H7 (cell line): ENCODE measurements around the gene GRIK4. TPM values are rescaled to one million over a fixed set of nuclear protein-coding genes. Genes with fewer than 3 reads are reported as not detected.

Experiments
- DNase-seq: peaks from one replicate; pipeline ENCODE4 v3.0.0; 2012
- H3K27me3 ChIP-seq: 2 replicates; pipeline ENCODE4 v1.6.0; 2011; ENCODE audit warnings: mild to moderate bottlenecking, low read length; ENCODE audit not compliant: control insufficient read depth, insufficient read depth
- H3K36me3 ChIP-seq: replicated peaks from 2 replicates; pipeline ENCODE4 v1.5.1; 2011; ENCODE audit warnings: low read length; ENCODE audit not compliant: control insufficient read depth, insufficient read depth
- H3K4me3 ChIP-seq: 2 replicates; pipeline ENCODE4 v1.5.1; 2011; ENCODE audit warnings: low read depth, mild to moderate bottlenecking, control low read depth, low read length, moderate library complexity; ENCODE audit not compliant: insufficient read depth
- total RNA-seq: library from RNA; depleted of rRNA; stranded (reverse); fragments of >200 nt; shearing (Covaris generic); gene quantifications from 2 replicates; pipeline ENCODE4 v1.2.3, GENCODE V29; 2014

Gene GRIK4
- total RNA-seq, 1 experiment from 2014 or later = 1.0 TPM

DNA sequence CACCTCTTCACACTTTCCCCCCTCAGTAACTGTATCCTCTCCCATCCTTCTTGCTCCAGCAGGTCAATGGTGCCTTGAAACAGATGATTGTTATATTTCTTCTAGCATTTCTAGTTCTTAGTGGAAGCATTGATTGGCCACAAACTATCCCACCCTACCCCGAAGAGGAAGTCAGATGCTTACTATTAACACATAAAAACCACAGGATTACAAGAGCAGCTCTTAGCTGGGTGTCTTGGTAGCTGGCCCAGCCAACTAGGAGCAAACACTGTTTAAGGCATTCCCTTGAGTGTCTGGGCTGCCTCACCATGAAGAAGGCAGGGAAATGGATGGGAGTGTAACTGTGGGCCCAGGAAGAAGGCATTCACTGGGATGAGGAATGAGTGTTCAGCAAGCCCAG lies 176.6 kb downstream of the GRIK4 start:
- Histone ChIP-seq H3K27me3 (no peaks in the 10 kb centered on the region; the same call in 1 of the 2 replicates), H3K4me3 (no peak overlapping the region), H3K36me3 (no peaks in the 10 kb centered on the region)
- DNase-seq = no peak

DNA sequence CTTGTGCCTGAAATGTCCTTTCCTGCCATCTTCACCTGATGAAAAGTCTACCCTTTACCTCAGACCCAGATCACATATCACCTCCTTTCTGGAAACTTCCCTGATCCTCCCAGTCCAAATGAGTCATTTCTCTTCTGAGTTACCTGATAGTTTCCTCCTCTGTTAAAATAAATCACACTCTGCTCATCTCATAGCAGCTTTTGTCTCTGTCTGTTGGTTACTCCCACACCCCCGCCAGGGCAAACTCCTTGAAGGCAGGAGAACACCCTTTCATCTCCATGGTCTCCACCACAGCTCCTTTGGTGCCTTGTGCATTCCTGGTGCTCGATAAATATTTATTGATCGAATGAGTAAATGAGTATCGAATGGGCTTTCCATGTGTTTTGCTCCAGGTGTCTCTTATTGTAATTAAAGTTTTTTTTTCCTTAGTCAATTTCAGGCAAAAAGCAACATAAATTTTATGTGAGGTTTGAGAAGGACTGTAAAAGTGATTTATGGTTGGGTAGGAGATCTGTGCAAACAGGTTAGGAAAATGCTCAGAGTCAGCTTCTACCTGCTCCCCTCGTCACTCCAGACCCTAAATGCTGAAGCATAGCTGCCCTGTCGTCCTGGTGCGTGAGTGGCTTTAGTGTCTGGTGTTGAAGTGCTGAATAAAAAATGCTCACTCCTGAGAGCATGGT lies 178.2 kb downstream of the GRIK4 start:
- no peak for DNase-seq
- no peaks in the 10 kb centered on the region for H3K36me3 ChIP-seq
- no peaks in the 10 kb centered on the region; the same call in 1 of the 2 replicates for H3K27me3 ChIP-seq
- H3K4me3 ChIP-seq = no peak overlapping the region

DNA sequence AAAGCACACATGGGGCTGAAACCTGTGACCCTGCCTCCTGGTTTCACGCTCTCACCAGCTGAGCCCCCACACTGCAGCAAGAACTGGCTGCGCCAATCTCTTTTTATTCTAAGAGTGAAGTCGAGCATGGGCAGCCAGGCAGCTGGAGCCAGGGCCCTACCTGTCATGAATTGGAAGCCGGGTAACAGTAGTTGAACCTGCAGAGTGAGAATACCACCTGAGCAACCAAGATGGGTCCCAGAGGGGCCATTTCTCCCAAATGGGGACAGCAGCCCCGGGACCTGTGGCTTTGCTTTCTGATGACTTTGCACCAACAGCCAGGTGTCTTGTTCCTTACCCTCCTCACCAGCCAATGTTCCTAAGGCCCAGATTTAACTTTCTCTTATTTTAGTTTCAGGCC lies 178.9 kb downstream of the GRIK4 start:
- Histone ChIP-seq H3K36me3 (no peaks in the 10 kb centered on the region), H3K27me3 (no peaks in the 10 kb centered on the region; the same call in 1 of the 2 replicates), H3K4me3 (no peak overlapping the region)
- no peak for DNase-seq

DNA sequence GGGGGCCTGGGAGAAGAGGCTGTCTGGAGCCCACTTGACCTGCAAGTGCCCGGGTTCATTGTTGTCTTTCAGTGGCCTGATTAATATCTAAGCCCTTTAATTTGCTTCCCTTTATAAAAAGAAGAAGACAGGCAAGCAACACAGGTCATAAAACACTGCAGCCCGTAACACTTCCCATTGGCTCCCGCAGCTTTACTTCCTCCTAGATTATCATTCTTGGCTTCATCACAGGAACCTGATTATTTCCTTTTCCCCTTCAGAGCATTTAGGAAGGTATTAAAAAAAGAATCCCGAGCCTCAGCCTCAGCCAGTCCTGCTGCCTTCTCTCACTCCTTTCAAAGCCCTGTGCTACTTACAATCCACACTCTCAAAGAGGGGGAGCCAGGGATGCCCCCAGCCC lies 183.2 kb downstream of the GRIK4 start:
- Histone ChIP-seq H3K27me3 (no peaks in the 10 kb centered on the region; the same call in 1 of the 2 replicates), H3K36me3 (no peaks in the 10 kb centered on the region)
- DNase-seq = no peak

DNA sequence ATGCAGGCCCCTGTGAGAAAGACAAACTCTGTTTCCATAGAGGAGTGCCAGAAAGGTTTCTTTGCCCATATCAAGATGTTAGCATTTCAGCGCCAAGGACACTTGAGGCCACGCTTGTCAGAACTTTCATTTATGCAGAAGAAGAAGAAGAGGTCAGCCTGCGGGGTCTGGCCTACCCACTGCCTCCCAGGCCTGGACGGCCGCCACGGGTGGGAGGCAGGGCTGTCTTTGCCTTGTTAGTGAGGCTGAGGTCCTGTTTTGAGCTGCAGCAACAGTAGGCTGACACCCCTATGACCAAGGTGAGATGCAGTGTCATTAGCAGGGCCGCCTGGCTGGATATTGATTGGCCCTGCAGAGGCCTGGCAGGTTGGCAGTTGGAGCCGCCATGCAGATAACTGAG lies 183.9 kb downstream of the GRIK4 start:
- Histone ChIP-seq H3K36me3 (no peaks in the 10 kb centered on the region), H3K4me3 (no peak overlapping the region), H3K27me3 (no peaks in the 10 kb centered on the region; the same call in 1 of the 2 replicates)
- DNase-seq = no peak

More for the DNA sequence above, 183.2 kb downstream of the GRIK4 start:
- no peak overlapping the region for H3K4me3 ChIP-seq

DNA sequence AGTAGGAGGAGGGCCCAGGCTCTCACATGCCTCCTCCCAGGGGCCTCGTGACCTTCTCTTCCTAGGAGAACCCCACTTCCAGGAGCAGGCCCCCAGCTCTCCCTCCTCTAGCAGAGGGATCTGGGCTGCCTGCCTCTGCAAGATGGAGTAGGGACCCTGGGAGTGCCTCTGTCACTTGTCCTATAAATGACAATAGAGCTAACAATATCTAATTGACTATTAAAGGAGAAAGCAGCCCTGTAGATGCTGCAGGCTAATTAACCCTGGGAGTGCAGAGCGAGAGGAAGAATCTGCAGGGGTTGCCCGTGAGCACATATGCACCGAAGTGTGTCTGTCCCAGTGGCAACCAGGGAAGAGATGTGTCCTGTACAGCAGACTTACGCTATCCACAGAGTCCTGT lies 184.4 kb downstream of the GRIK4 start:
- Histone ChIP-seq H3K36me3 (no peaks in the 10 kb centered on the region), H3K4me3 (no peak overlapping the region), H3K27me3 (no peaks in the 10 kb centered on the region; the same call in 1 of the 2 replicates)
- peak; percentile 37 for DNase-seq

DNA sequence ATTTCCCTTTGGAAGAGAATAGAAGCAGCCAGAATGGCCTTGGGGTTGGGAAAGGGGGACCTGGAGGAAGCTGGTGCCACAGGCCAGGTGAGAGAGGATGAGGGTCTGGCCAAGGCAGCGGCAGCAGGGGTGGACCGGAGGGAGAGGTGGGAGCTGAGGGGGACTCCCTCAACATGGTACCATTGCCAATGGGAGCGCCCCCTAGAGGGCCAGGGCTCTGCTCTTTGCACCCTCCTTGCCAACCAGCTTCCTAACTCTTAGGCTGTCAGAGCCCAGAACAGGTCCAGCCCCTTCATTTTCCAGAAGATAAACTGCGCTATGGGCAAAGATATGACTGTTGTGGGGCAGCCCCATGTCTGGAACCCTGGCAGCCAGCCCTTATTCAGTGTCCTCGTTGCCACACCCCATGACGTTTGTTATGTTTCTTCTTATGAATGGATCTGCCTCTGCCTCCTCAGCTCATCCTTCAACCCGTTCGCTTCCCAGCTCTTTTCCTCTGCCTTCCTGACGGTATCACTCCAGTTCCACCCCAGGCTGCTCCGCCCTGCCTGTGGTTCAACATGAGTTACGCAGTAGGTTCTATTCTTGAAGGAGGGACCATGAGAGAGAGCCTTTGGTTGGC lies 185.2 kb downstream of the GRIK4 start:
- no peaks in the 10 kb centered on the region for H3K27me3 ChIP-seq
- H3K4me3 ChIP-seq = no peak overlapping the region
- no peaks in the 10 kb centered on the region for H3K36me3 ChIP-seq
- peak; percentile 84 for DNase-seq

DNA sequence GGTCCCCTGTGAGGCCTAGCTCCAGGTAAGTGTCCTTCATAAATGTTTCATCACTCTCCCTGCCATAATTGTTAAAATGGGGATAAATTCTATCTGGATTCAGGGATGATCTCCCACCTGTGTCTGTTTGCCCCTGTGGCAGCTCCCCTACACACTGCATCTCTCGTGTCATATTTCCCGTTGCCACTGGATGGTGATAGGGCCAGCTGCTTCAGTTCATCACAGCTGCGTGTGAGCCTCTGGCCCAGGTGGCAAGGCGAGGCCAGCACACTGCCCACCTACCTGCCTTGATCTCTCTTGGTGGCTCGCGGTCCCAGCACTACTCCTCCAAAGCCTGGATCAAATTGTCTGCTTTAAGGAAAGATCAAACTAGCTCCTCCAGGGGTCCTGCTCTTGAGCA lies 187.4 kb downstream of the GRIK4 start:
- peak; percentile 45 for DNase-seq
- Histone ChIP-seq H3K36me3 (no peaks in the 10 kb centered on the region), H3K4me3 (no peak overlapping the region), H3K27me3 (no peaks in the 10 kb centered on the region)

DNA sequence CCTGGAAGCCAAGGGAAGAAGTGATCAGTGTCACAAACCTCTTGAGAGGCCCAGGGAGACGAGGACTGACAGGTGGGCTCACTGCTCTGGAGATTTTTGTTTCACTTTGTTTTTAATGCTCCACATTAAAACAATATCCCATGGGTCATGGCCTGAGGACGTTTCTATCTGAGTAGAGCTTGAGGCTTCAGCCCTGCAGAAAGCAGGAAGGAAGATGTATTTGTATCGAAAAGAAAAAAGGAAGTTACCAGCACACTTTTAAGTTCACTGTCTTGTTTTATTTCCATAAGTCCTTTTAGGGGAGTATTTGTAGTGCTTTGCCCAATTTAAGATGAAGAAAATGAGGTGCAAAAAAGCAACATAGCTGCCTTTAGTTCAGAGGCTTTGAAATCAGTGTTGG lies 191.1 kb downstream of the GRIK4 start:
- DNase-seq = no peak
- no peak overlapping the region for H3K4me3 ChIP-seq
- H3K27me3 ChIP-seq = no peaks in the 10 kb centered on the region
- H3K36me3 ChIP-seq = no peaks in the 10 kb centered on the region

DNA sequence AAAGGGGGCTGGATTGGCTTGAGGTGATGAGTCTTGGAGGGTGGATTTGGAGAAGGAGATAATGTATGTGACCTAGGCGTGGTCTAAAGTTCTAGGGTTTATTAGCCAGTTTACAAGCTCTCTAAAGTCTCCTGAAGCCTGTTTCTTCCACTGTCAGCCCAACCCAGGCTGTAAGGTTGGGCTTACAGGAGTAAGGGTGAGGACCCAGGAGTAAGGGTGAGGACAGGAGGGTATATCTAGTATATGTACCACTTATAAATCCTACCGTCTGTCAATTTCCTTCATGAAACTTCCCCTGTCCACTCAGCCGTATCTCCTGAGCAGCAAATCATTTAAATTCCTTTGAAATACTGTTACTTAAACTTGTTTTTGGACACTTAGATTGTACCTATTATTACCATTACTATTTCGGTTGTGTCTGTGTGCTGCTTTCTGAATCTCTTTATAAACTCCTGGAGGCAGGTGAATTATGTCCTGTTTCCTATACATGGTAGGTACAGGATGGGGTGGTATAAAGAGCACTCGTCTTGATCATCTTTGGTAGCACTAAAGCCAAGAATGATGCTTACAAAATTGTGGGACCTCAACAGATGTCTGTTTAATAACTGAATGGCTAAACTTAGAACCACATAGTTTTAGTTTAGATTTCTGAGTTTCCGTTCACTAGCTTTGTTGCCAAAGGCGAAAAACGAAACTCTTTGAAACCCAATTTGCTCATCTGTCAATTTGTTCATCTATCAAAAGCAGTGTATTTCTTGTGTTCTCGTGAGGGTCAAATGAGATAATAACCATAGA lies 192.0 kb downstream of the GRIK4 start:
- no peak for DNase-seq
- no peak overlapping the region for H3K4me3 ChIP-seq
- no peaks in the 10 kb centered on the region for H3K27me3 ChIP-seq
- H3K36me3 ChIP-seq = no peaks in the 10 kb centered on the region

DNA sequence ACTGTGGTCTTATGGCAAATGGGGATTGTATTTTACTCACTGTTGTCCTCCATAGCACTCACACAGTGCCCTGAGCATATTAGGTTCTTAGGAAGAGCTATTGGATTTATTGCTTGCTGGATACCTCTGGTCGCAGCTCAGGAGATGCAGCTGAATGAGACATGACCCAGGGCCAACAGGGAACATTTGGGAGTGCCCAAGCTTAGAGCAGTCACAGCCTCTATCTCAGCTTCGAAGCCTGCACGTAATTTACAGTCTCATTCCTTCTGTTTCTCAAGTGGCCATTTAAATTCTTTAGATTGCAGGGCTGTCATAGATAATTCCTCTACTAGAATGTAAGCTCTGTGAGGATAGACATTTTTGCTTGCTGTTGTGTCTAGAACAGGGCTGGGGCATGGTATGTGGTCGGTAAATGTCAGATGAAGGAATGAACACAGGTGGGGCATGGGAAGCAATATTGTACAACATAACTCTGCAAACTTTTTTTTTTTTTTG lies 192.8 kb downstream of the GRIK4 start:
- no peaks in the 10 kb centered on the region for H3K27me3 ChIP-seq
- H3K36me3 ChIP-seq = no peaks in the 10 kb centered on the region

DNA sequence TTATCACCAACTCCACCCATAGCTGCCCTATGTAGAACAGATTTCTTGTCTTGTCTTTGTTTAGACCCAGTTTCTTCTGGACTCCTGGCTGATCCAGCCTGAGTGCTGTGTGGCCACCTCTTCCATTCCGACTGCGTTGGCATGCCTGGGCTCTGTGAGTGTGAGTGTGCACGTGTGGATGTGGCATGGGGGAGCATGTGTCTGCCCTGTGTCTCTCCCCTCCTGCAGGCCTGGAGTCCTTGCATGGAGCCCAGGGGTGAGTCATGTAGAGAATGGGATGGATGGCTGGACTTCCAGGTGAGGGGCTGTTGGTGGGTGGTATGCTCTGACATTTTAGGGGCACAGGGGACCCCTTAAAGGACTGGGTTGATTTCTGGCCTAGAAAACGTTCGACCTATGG lies 194.7 kb downstream of the GRIK4 start:
- no peak for DNase-seq

More for the DNA sequence above, 192.8 kb downstream of the GRIK4 start:
- H3K4me3 ChIP-seq = no peak overlapping the region
- no peak for DNase-seq

DNA sequence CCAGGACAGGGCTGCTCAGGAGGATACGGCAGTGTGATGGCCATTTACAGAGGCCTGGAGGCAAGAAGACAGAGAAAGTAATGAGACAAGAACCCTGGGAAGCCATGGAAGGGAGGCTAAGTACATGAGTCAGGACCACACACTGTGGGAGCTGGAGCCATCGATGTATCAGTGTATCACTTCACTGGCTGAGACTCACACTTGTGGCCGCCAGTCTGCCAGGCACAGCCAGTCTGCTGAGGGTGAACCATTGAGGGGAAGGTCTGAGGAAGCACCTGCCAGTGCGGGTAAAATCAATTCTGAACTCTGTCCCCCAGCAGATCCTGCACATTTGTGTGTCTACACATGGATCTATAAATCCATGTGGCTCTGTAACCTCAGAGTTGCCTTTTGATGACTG lies 195.6 kb downstream of the GRIK4 start:
- no peak for DNase-seq
- no peaks in the 10 kb centered on the region for H3K36me3 ChIP-seq
- H3K27me3 ChIP-seq = no peaks in the 10 kb centered on the region
- H3K4me3 ChIP-seq = no peak overlapping the region

More for the DNA sequence above, 194.7 kb downstream of the GRIK4 start:
- Histone ChIP-seq H3K27me3 (no peaks in the 10 kb centered on the region), H3K36me3 (no peaks in the 10 kb centered on the region), H3K4me3 (no peak overlapping the region)

DNA sequence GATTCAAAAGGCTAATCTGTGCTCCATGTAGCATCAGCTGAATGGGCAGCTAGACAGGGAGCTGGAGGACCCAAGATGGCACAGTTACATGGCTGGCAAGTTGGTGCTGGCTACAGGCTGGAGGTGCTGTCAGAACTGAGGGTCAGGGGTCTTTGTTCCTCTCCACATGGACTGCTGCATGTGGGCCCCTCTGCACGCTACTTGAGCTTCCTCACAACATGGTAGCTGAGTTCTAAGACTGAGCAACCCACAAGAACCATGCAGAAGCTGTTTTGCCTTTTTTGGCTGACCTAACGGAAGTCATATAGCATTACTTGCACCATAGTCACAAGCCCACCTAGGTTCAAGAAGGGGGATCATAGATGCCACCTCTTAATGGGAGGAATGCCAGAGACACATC lies 196.1 kb downstream of the GRIK4 start:
- Histone ChIP-seq H3K36me3 (no peaks in the 10 kb centered on the region), H3K27me3 (no peaks in the 10 kb centered on the region), H3K4me3 (no peak overlapping the region)
- no peak for DNase-seq
